NCI-H2196 (cell line): ENCODE measurements around the gene MAGI1.

Source experiments
- DNase-seq: peaks from one replicate; lab custom pipeline; 2025; ENCODE audit not compliant: unreplicated experiment; lab: John Stamatoyannopoulos, UW

Gene MAGI1

DNA sequence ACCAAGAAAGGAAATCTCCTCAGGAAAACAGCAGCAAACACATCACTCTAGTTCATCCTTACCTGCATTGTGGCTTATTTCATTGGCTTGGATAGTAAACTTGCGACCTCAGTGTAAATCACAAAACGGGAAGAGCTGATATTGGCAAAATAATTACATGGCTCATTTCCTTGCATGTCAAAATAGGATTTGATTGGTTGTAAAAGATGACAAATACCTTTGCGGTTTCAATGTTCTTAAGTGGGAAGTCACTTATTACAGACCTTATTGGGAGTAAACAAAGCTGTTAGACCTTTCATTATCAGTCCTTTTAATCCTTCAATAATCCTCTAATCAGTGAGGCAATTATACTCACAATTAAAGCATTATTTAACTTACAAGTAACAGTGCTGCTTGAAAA, 590.6 kb downstream of the MAGI1 start:
- DNase-seq: no peak

DNA sequence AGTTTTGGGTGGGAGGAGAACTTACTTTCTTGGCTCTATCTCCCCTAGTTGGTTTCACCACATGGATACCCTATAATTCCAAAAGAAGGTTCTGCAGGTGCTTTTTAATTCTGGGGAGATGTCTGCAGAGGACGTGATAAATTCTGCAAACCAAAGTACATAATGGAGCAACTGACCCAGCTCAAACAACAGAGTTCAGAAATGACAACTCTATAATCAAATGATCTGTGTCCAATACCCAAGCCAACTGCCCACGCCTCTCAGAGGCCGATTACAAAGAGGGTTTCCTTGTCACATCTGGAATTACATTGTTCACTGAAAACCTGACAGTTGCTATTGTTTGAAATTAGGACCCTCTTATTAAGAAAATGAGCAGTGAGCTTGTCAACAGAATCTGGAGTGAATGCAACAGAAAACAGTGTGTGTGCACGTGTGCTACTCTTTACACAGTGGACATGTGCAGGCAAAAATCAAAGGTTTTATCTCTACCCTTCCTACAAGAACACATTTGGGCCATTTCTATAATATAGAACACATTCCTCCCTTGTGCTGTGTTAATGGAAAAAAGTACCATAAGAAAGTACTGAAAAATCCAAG, 593.0 kb downstream of the MAGI1 start:
- no peak for DNase-seq

DNA sequence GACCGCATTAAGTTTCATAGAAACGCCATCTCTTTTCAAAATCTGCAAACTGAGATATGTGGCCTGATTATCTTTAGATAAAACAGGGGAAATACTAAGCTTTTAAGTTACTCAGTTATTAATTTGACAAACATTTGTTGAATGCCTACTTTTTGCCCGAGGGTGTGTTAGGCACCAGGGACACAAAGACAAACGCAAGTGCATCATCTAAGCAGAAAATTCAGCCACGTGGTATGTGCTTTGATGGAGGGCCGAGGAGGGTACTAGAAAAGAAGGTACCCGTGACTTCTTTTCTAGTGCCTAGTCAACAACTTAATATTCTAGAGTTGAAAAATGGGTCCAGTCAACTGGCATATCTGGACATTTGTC, 594.3 kb downstream of the MAGI1 start:
- no peak for DNase-seq

DNA sequence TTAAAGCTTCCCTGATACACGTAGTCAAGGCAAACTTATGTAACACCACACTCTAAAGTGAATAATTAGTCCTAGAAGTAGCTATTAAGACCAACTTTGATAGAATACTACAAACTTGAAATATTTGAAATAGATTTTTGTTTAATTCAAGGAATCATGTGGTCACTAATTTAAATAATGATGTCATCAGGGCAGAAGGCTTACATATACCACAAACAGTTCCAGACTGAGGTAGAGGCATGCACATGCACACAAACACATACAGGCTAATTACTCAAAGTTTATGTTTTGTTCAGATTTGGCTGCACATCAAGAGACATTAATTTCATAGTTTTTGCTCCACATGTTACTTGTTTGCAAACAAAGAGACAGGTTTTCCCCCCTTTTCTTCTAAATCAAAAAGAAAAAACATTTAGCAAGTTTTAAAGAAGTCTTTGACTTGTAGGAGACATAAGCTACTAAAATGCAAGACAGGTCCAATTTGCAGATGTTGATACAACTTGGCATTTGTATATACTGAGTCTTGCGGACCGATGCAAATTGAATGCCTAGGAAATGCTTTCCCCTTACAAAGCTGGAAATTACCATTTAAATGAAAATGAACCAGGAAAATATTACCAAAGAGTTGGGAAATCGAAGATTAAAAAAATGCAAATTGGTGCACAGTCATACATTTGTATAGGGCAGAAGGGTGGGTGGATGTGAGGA, 594.8 kb downstream of the MAGI1 start:
- no peak for DNase-seq

DNA sequence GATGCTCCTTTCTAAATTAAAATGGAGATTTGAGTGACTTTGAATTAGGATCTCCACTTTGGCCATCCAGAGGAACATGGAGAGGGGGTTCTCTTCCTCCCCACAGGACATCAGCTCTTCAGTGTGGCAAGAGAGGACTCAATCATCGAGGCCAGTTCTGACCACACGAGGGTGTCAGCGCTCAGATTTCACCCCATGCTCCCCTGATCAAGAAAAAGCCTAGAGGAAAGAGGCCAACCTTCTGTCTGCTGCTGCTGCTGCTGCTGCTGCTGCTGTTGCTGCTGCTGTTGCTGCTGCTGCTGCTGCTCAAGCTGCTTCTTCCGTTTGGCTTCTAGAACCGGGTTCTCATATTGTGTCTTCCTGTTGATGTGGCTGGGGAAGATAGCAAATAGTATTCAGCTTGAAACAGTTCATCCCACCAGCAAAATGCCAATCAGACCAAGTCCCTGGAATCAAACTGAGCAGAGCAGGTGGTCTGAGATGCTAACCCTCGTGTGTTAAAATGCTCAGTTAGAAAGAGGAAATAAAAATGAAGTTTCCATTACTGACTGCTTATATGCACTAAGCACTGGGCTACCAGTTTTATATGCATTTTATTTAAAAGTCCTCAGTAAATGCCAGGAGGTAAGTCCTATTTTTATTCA, 599.0 kb downstream of the MAGI1 start:
- DNase-seq: peak; percentile 33

DNA sequence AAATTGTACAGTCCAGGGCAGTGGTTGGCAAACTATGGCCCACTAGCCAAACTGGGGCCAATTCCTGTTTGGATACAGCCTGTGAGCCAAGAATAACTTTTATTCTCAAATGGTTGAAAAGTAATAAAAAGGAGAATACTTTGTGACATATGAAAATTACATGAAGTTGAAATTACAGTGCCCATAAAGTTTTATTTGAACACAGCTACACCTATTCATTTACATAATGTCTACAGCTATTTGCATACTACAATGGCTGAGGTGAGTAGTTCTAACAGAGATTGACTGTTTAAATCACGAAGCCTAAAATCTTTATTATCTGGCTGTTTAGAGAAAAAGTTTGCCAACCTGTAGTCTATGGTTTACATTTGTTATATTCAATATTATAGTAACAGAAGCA, 600.1 kb downstream of the MAGI1 start:
- no peak for DNase-seq

DNA sequence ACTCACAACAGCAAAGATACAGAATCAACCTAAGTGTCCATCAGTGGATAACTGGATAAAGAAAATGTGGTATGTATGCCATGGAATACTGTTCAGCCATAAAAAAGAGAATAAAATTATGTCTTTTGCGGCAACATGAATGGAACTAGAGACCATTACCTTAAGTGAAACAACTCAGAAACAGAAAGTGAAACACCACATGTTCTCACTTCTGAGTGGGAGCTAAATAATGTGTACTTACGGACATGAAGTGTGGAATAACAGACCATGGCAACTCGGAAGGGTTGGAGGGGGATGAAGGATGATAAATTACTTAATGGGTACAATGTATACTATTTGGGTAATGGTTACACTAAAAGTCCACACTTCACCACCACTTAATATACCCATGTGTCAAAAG, 600.6 kb downstream of the MAGI1 start:
- DNase-seq: no peak

DNA sequence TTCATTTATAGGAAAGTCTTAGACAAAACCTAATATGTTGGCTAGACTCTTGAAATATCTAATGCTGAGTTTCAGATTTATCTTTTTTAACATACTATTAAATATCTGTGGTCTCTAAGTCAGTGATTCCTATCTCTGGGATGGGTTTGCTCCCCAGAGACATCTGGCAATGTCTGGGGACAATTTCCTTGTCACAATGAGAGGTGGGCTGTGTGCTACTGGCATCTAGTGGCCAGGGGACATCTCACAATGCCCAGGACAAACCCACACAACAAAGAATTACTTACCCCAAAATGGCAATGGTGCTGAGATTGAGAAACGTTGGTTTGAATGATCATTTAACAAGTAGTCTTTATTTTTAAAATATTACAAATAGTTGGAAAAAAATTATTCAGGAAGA, 602.1 kb downstream of the MAGI1 start:
- DNase-seq: no peak

DNA sequence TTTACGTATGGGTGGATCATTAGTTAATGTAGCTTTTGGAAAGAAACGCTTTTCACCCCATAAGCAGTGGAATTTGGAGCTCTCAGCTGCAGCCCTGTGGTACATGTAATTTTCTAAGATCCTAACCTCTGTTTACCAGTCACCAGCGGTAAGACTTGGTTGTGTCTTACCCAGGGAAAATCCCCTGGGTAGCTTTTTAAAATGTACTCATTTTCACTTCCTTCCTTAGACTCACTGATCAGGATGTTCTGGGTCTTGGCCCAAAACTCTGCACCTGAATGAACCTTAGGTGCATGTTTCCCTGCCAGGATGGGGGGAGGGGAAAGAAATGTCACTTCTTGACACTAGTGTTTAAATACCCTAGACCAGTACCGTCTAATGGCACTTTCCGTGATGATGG, 605.2 kb downstream of the MAGI1 start:
- DNase-seq: no peak

DNA sequence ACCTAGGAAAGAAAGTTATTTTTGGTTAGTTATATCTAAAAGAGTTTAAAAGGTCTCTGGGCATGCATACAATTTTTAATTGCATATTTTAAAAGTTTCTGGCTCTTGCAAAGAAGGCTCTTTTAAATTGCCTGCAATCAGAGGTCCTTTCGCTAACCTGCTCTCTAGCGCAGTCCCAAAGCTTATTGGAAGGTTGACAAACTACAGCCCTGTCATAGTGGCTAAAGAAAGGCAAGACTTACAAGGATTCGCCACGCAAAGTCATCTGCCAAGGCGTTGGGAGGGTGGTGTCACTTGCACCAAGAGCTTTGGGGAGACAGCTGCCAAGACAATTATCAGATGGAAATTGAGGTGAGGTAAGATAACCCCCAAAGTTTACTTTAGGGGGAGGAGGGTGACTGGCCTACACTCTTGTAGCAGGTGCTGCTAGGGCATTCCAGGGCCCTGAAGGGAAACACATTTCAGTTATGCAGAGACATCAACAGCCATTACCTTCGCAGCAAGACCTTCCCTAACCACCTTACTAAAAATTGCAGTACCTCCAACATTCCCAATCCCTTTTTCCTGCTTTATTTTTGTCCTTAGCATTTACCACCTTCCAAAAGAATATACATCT, 606.2 kb downstream of the MAGI1 start:
- DNase-seq: no peak

DNA sequence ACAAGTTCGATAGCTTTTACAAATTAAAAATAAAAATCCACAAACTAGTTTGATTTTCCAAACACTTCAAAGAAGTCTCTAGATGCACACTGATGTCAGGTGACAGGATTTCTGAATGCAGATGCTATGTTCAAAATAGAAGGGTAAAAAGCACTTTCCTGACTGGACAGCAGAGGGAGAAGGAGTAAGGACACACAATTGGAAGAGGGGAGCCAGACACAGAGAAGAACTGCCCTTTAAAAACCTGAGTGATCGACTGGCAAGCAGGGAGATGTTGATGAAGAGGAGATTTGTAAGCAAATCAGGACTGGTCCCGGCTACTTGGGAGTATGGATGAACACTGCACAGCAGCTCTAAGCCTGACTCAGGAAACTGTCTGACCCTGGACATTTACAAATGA, 612.8 kb downstream of the MAGI1 start:
- DNase-seq: no peak

DNA sequence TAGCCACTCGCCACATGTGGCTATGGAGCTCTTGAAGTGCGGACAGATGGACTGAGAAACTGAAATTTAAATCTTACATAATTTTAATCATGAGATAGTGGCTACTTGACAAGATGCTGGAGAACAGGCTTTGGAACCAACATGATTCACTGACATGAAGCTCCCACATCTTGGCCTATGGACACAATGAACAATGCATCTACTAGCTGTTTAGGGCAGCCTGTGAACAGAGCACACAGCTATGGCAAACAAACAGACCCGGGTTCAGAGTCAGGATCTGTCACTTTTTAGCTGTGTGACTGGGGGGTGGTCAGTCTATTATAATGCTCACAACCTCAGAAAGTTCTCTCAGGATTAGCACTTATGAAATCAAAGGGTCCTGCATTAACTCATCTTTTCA, 616.6 kb downstream of the MAGI1 start:
- DNase-seq: no peak

DNA sequence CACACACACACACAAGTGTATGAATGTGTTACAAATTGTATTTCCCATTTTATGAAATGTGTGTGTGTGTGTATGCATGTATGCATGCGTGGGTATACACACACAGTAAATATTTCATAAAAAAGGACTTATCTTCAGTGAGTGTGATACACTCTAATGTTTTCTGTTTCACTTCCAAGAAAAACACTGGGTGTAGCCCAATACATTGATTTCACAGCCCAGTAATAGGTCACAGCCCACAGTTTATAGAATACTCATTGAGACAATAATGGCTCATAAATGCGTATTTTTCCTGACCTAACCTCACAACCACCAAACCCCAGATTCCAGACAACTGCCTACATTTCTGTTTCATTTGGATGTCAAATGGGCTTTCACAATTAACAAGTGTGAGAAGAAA, 619.5 kb downstream of the MAGI1 start:
- DNase-seq: no peak

DNA sequence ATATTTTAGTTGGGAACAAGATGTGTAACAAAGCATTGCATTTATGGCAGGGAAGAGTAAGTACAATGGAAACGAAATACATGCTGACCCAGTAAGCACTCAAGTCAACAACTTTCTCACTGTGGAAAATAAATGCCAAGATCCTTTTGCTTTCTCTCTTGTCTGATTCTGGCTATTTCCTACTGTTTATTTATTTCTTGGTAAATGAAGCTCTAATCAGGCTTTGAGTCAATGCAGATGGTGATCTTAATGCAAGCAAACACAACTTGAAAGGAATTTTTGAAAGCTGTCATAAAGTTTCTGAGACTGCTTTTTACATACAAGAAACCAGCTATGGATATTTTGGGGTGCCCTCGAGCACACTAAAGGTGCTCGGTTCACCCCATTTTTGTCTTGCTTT, 624.8 kb downstream of the MAGI1 start:
- DNase-seq: no peak

DNA sequence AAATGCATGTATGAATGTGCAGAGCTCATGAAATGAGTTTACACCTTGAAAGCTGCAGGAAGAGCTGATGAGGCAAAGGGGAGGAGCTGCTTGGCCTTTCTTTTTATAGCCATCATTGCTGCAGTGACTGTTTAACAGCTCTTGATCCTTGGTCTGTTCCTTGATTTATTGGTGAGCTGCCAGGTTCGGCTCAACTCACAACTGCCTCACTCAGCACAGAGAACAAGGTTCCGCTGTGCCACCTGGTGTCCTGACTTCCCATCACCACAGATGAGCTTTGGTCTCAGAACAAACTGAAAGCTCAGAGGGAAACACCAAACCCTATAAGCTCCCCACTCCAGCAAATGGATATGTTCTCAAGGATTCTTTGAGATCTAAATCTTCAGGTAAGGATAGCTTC, 626.1 kb downstream of the MAGI1 start:
- no peak for DNase-seq

DNA sequence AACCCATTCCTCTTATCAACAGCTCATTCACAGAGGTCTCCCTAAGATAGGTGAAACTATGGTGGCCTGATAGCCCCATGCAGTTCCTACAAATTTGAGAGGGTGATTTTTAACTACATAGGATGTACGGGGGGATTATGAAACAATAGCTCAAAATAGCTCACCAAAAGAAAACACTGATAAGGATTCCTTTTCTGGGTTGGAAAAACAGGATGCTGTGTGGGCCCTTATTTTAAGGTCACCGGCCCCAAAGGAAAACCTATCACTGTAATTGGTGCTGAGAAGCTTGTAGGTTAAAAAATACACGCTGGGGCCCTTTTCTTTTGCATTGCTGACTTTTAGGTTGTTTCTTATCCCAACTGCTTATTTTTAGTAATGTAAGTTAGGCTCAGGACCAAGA, 627.4 kb downstream of the MAGI1 start:
- DNase-seq: no peak

DNA sequence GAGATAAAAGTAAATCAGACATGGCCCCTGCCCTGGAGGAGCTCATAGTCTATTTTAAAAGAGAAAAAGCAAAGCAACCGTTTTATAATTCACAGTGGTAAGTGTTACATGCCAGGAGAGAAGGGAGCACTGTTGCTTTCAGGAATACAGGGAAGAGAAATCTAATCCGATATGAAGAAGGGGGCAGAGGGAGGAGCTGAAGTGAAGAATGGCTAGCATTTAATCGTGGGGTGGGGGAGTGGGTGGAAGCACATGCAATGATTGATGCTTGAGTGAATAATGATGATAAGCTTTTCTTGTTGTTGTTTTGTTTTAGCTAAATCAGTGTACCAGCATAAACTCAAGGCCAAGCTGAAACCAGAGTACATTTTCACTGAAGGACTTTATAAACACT, 629.5 kb downstream of the MAGI1 start:
- DNase-seq: no peak

DNA sequence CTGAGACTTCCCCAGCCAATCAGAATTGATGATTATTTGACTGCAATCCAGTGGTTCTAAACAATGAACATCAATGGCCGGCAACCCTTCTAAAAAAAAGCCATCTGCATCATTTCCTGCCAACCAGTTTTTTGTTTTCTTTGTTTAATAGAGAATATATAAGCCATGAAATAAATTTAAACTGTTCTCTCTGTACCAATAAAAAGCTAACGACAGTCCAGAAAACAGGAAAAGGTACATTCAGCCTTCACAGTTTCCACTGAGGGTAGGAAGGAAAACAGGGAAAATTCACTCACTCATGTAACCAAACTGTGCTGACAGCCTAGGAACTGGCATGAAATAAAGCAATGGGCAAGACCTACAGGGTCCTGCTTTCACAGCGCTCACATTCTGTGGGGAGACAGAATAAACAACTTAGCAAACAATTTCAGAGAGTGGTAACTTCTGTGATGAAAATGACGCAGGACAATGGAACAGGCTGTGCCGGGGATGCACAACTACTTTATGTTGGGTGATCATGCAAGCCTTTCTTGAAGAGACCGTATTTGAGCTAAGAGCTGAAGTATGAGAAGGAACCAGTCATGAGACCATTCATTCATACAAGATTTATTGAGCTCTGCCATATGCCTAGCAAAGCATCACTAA, 630.1 kb downstream of the MAGI1 start:
- no peak for DNase-seq

DNA sequence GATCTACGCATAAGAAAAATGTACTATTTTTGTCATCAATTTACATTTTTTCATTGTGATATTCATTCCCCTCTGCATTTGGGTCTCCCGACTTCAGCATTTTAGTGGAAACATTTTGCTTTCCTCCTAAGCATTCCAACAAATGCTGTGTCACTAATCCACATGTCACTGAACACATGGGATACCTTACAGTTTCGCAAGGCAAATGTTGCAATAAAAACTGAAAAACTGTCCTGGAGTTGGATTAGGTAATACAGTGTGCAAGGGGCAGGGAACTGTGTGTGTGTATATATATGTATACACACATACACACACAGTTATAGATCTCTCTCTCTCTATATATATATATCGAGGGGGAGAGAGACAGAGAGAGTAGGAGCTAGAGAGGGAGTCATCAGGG, 632.2 kb downstream of the MAGI1 start:
- DNase-seq: no peak

DNA sequence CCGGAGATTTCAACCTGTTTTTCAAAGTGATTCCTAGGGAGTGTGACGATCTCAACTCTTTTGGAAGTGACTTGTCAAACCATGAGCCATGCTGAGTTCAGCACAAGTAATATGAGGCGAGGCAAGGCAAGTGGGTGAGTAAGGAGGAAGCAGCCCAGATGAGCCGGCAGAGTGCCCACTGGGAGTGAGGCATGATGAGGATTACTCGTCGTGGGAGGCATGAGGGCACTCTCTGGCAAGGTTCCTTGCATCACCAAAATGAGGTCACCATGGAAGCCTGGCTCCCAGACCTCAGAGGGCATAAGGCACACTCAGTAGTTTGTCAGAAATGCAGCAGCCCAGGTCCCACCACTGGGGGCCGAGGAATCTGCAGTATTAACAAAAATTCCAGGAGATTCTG, 636.1 kb downstream of the MAGI1 start:
- DNase-seq: no peak

DNA sequence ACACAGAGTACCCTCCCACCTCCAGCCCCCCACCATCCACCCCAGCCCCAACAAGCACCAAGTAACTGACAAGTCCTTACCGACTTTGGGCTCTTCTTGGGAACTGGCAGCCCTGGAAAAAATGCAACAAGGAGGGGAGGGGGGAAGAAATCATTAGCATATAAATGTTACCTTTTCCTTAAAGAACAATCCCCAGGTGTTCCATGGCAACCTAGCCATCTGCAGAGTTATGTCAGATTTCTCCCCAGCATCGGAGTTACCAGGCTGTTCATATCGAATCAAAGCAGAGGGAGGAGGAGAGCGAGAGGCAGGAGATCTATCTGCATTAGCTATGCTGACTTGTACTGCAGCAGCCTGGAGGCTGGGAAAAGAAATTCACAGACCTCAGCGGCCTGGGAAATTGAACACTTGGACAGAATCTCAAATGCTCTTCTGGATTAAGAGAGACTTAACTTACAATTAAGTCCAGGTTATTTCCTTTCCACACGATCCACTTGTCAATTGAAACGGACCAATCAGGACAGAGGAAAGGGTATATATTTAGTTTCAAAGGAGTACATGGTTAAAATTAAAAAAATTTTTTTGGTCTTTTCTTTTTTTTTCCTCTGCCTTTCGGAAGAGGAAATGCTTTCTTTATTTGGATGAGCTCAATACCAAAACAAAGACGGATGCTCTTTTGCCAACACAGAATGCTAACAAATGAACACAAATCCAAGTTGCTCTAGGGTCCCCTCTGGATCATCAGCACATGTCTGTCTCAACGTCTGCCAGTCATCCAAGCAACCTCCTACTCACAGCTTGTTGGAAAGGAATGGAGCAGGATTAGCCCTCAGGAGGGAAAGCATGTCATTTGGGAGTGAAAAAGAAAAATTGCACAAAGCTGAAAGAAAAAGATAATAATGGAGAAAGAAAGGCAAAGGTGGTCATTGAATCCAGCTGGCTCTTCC, 637.1 kb downstream of the MAGI1 start:
- DNase-seq: no peak
